HG03066 (cell line): ENCODE data around the gene CTSW.
"Not testable (repeated sequence)": the region's sequence is repeated elsewhere in the genome, so short reads cannot be mapped to it uniquely, and the experiment has no call there.

Experiments used
- ATAC-seq: cut with Tn5 transposase; IDR thresholded peaks from one replicate; pipeline ENCODE4 v1.9.1; 2021; ENCODE audit warnings: low read depth; ENCODE audit not compliant: unreplicated experiment

Gene CTSW, protein sequence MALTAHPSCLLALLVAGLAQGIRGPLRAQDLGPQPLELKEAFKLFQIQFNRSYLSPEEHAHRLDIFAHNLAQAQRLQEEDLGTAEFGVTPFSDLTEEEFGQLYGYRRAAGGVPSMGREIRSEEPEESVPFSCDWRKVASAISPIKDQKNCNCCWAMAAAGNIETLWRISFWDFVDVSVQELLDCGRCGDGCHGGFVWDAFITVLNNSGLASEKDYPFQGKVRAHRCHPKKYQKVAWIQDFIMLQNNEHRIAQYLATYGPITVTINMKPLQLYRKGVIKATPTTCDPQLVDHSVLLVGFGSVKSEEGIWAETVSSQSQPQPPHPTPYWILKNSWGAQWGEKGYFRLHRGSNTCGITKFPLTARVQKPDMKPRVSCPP

DNA sequence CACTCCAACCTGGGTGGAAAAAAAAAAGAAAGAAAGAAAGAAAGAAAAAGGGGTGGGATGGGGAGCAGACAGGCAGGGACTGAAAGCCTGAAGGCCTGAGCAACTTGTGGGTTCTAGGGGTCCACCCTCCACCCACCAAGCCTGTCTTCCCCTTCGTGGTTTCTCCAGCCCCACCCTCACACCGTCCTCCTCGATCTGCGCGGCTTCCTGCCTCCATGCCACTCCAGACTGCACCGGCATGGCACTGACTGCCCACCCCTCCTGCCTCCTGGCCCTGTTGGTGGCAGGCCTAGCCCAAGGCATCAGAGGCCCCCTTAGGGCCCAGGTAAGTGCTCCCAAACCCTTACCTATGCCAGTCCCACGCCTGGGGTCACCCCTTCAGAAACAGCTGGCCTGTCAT lies at the start of gene CTSW:
Gene CTSW, plus strand, starts transcription at position 221 of the 400 bp plus-strand sequence. Its CDS starts 18 bp downstream, at position 239.
- ATAC-seq, result no peak

DNA sequence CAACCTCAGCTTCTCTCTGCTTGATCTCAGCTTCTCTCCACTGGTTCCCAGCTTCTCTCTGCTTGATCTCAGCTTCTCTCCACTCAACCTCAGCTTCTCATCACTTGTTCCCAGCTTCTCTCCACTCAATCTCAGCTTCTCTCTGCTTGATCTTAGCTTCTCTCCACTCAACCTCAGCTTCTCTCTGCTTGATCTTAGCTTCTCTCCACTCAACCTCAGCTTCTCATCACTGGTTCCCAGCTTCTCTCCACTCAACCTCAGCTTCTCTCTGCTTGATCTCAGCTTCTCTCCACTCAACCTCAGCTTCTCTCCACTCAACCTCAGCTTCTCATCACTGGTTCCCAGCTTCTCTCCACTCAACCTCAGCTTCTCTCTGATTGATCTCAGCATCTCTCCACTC lies 47.4 kb upstream of the CTSW start:
- ATAC-seq, result not testable (repeated sequence)

DNA sequence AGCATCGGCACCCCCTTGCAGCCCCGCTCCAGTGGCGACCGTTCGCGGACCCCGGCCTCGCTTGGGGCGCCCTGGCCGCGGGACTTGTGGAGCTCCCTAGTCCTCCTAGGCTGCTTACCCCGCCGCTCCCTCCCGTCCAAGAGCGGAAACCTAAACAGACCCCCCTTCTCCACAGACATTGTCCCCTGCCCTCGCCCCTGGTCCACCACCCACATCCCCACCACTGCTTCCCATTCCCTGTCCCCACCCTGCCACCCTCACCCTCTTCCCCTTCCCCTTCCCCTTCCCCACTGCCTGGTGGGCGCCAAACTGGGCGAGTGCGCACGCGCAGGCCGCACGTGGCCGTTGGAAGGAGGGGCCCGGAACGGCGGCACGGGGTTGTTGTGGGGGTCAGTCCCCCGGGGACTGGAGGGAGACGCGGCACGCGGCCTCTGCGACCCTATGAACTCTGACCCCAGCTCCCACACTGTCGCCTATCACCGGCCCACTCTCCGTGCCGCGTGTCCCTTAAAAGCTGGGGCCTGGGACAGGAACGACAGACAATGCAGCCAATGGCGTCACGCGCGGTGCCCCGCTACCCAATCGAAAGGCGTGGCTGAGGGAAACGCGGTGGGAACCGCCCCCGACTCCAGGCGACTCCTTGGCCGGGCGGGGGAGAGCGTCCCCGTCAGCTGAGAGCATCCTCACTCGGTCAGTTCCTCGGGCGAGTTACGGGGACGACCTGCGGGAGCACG lies 46.2 kb upstream of the CTSW start, which contains the start of gene SNX32:
Gene SNX32, plus strand, starts transcription at position 667 of the 734 bp plus-strand sequence. CDS start 103 bp downstream, outside the sequence.
- ATAC-seq, result peak; percentile 90

DNA sequence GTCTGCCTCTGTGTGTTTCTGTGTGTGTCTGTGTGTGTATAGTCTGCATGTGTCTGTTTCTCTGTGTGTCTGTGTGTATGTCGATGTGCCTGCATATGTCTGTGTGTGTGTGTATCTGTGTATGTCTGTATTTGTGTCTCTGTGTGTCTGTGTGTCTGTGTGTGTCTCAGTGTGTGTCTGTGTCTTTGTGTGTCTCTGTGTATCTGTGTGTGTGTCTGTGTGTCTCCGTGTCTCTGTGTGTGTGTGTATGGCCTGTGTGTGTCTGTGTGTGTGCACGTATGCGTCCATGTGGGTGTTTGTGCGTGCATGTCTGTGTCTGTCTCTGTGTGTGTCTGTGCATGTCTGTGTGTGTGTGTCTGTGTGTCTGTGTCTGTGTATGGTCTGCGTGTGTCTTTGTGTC lies 45.4 kb upstream of the CTSW start:
- no peak for ATAC-seq

DNA sequence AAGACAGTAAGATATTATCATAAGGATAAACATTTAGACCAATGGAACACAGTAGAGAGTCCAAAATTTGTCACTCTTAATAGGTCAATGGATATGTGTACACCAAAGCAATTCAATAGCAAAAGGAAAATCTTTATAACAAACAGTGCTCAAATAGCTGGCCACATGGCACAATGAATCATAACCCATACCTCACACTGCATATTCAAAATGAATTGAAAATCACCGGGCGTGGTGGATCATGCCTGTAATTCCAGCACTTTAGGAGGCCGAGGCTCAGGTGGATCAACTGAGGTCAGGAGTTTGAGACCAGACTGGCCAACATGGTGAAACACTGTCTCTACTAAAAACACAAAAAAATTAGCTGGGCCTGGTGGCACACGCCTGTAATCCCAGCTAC lies 37.5 kb upstream of the CTSW start:
- no peak for ATAC-seq

DNA sequence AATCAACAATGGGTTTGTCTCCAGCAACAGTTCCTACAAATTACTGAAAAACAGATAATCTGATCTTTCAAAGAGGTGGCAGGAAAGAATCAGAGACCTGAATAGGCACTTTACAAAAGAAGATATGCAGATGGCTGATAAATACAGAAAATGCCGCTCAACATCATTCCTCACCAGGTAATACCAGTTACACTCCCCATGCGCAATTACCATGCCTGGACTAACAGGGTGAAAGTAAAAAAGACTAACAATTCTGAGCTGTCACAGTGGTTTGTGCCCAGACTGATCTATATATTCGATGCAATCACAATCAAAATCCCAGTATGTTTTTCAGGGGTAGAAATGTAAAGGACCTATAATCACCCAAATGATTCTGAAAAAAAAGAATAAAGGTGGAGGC lies 35.8 kb upstream of the CTSW start:
- no peak for ATAC-seq

DNA sequence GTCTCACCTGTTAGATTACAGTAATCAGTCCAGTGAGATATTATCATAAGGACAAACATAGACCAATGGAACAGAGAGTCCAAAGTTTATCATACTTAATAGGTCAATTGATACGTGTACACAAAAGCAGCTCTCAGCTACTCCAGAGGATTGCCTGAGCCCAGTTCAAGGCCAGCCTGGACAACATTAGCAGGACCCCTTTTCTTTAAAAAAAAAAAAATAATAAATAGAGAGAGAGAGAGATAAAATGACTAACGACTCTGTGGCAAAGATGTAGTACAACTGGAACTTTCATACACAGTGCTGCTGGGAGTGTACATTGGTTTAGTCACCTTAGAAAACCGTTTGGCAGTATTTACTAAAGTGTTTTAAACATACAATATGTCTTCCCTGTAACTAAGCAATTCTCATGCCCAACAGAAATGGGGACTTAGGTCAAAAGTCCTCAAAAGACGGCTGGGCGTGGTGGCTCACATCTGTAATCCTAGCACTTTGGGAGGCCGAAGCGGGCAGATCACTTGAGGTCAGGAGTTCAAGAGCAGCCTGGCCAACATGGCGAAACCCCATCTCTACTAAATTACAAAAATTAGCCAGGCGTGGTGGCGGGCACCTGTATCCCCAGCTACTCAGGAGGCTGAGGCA lies 35.3 kb upstream of the CTSW start:
- no peak for ATAC-seq

DNA sequence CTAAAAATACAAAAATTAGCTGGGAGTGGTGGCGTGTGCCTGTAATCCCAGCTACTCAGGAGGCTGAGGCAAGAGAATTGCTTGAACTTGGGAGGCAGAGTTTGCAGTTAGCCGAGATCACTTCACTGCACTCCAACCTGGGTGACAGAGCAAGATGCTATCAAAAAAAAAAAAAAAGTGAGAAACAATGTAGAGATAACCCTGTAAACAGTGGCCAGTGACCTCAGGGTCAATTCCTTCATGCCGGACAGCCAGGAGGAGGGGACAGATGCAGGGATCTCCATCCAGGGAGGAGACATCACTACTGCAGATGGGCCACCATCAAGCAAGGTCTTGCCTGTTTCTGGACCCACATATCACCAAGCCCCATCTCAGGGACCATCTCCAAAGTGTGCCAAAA lies 31.9 kb upstream of the CTSW start:
- ATAC-seq, result no peak

DNA sequence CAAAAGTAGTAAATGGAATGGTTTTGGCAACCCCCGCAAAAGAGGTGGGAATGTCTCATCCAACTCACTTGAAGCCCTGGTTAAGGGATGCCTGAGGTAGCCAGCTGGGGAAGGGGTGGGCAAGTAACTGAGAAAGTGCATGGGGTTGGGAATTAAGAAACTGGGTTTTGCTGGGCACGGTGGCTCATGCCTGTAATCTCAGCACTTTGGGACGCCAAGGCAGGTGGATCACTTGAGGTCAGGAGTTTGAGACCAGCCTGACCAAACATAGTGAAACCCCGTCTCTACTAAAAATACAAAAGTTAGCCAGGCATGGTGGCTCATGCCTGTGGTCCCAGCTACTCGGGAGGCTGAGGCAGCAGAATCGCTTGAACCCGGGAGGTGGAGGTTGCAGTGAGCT lies 30.9 kb upstream of the CTSW start:
- not testable (repeated sequence) for ATAC-seq

DNA sequence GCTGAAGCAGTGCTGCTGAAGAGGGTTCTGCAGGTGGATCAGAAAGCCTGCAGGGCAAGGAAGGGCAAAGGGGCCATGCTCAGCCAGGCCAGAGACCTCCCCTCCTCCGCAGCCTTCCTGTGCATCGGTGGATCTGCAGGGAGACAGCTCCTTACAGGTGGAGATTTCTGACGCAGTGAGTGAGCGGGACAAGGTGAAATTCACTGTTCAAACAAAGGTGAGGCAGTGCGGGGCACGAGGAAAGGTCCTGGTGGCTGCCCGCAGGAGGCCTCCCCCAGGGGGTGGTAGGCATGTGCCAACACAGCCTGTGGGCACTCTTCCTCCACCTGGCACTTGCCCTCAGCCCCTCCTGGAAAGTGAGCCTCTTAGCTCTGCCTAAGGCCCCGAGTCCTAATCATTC lies 30.3 kb upstream of the CTSW start:
- ATAC-seq, result no peak

DNA sequence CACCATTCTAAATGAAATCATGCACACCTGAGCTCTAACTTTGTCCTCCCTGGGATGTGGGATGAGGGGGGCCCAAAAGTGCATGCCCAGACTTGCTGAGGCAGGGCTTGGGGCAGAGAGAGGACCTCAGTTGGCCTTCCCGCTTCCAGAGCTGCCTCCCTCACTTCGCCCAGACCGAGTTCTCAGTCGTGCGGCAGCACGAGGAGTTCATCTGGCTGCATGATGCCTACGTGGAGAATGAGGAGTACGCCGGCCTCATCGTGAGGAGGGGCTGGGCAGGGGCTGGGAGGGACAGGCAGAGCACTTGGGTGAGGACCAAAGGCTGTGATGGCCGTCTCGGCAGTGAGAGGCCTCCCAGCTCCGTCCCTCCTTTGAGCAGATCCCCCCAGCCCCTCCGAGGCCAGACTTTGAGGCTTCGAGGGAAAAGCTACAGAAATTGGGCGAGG lies 29.8 kb upstream of the CTSW start:
- no peak for ATAC-seq

DNA sequence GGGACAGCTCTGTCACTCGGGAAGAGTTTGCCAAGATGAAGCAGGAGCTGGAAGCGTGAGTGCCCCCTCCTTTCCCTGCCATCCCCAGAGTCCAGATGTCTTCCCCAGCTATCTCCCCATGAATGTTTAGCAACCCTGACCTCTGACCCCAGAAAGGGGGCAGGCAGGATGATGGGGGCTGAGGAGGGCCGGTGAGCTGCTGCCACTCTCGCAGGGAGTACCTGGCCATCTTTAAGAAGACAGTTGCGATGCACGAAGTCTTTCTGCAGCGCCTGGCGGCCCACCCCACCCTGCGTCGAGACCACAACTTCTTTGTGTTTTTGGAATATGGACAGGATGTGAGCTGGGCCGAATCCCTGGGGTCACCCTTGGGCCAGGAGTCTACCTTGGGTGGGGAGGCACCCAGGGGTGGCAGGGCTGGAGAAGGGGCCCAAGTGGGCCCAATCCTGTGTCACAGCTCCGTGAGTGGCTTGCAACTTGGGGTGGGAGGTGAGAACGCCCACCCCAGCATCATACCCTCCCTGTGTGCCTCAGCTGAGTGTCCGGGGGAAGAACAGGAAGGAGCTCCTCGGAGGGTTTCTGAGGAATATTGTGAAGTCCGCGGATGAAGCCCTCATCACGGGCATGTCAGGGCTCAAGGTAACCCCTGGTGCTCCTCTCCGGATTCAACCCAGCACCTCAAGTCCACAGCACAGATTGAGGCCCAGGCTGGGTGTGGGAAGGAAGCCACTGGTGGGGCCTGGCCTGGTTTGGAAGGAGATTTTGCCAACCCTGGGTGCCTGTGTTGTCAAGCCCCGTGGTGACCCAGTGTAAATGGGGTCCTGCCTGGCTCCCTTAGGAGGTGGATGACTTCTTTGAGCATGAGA lies 29.2 kb upstream of the CTSW start:
- ATAC-seq, result no peak

DNA sequence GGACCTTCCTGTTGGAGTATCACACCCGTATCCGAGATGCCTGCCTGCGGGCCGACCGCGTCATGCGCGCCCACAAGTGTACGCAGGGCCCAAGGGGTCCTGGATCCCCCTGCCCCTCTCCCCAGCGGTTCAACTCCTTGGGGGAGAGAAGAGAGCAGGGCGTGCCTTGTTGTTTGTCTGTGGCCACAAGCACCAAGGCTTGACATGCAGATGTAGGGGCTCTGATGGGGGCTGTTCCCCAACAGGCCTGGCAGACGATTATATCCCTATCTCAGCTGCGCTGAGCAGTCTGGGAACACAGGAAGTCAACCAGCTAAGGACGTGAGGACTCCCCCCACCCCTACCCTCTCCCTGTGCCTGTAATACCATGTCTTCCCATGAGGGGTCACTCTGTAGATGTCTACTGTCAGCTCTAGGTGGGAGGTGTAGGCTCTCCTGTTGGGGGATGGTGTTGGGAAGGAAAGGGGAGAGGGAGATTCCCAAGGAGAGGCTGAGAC lies 28.5 kb upstream of the CTSW start:
- ATAC-seq, result no peak

DNA sequence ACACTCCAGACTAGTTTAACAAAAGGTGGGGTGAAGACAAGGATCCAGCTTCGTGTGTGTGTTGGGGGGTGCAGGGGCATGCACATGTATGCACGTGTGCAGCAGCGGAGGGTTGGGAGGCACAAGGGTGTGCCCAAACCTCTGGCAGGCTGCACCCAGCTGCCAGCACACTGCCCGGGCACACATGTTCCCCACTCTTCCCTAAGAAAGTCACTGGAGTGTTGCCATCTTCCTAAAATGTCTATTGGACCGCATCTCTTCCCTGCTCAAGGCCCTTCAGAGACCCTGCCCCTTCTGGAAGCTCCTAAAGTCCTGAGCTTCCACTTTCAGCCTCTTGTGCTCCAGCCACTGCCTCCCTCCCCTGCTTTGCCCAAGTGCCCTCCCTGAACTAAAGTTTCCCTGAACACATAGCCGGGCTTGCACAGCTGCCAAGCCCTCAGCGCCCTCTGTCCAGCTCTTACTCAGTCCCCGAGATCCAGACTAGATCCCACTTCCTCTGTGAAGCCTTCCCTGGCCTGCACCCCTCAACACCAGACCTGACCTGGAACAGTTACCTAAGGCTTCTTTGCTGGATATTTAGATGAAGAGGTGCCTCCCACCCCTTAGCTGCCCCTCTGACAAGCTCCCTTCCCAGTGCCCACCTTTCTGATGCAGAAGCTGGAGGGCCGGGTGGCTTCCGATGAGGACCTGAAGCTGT lies 27.7 kb upstream of the CTSW start:
- ATAC-seq, result no peak

DNA sequence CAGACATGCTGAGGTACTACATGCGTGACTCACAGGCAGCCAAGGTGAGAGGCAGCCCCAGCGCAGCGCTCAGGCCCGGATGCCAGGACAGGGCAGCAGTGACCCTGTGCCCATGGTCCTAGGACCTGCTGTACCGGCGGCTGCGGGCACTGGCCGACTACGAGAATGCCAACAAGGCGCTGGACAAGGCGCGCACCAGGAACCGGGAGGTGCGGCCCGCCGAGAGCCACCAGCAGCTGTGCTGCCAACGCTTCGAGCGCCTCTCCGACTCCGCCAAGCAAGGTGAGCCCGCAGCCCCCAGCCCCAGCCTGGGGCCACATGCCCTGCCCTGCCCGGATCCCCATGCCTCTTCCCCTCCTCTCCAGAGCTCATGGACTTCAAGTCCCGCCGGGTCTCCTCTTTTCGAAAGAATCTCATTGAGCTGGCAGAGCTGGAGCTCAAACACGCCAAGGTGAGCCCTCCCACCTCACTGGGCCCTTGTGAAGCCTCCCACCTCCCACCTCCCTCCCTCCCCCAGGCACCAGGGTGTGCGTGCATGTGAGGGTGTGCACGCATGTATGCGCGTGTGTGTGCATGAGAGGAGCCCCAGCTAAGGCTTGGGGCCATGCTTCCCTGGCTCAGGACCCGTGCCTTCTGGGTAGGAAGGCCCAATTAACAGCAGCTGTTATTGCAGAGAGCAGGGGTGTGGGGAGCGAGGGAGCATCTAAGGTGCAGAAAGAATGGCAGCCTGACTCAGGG lies 27.0 kb upstream of the CTSW start:
- ATAC-seq, result no peak

DNA sequence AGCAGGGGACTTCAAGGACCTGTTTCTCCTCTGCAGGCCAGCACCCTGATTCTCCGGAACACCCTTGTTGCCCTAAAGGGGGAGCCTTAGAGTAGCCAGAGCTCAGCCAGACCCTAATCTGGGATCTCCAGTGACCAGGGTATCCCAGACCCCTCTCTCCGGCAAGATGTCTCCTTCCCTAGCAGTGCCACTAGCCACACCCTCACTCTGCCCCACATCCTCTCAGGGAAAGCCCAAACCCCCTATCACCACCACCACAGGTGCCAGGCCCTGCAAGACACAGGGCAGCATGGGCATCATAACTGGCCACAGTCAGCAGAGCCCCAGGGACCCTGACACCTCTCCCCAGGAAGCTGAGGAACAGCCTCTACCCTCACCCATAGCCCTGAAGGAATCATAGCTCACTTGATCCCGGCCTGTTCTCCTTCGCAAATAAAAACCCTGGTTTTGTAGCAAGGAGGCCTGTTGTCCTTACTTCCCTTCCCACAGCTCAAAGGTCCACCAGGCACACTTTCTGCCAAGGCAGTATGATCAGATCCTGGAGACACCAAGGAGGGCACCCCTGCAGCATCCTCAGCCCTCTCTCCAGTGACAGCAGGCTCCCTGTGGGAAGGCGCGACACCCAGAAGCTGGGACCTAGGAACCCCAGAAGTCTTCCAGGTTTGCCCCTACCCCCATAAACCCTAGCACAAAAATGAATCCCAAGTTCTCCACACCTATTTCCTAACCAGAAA lies 26.2 kb upstream of the CTSW start:
- no peak for ATAC-seq

DNA sequence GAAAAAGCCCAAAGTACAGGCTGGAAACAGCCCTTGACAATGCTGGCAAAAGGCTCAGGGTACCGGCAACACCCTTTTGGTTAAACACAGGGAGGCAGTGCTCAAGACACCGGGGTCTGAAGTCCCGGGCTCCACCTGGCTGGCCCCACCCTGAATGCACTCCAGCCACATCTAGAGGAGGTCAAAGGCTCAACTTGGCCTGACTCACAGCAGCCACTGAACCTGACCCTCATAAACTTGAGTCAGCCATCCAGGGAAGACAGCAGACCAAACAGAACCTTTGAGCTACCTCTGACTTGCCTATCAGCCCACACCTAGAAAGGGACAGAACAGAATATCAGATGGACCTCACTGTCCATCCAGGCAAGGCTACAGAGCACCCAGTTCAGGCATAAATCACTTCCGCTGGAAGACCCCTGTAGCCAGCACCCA lies 25.5 kb upstream of the CTSW start:
- no peak for ATAC-seq
